Spleen (tissue), 7 donors: ENCODE measurements around the gene OGFOD3.

Experiments
- CTCF ChIP-seq, 11 experiments: fragments of 200-600 bp in 7 of 11; fragments of 450-650 bp in 4 of 11; sonication (generic) in 4 of 11; IDR thresholded peaks in 8 of 11; conservative IDR thresholded peaks in 3 of 11; 1 replicate in 7 of 11; 2 replicates in 4 of 11; pipeline versions ENCODE4 v1.4.0 to v1.8.0; 2016 to 2021; ENCODE audit warnings: antibody characterized with exemption in 11 of 11, inconsistent platforms in 4 of 11, mild to moderate bottlenecking in 1 of 11
- POLR2A ChIP-seq, 3 donors: fragments of 450-650 bp; IDR thresholded peaks; one replicate each; pipeline ENCODE4 v1.5.1; 2017; ENCODE audit warnings: antibody characterized with exemption in 3 of 3, mild to moderate bottlenecking in 1 of 3
- POLR2AphosphoS5 ChIP-seq, 3 donors: sonication (generic); formaldehyde crosslinking; IDR thresholded peaks; one replicate each; pipeline ENCODE4 v1.5.1; 2017; ENCODE audit warnings: antibody characterized with exemption in 3 of 3
- donor health status: DM: no; HTN: no; CAD: no; lungs with moderate emphysema.
- donor health status: DM: no; HTN: no; CAD: no.
- donor health status: DM: no; HTN: no; CAD: no.

GRCh38 chr17:82443465-82444283 lies 25.3 kb upstream of the OGFOD3 start:
- TF ChIP-seq CTCF (IDR thresholded peaks at IDR 0.05 in 8 of 11, conservative IDR thresholded peaks at IDR 0.05 in 3 of 11) (no peak), POLR2A (IDR thresholded peaks at IDR 0.05) (no peak), POLR2AphosphoS5 (IDR thresholded peaks at IDR 0.05) (peak; percentile 13 to 70 (median 49))
